Measurements from ENCODE around the gene CEP85L. TPM values are rescaled to one million over a fixed set of nuclear protein-coding genes. Genes with fewer than 3 reads are reported as not detected.

CEP85L gene
- total RNA-seq, 2 experiments from 2014 or later = 9.6 to 12.0 TPM

- no TSS peak for BruUV-seq (replicated peaks)
- H3K4me3 ChIP-seq (ENCODE audit: low read depth, low read length, poor library complexity, severe bottlenecking) = no peak overlapping the region
- no peaks in the 10 kb centered on the region for H4K20me1 ChIP-seq (ENCODE audit: insufficient read depth, low read length)
- H3K9me3 ChIP-seq (ENCODE audit: low read length) = peaks cover 14% of the 10 kb centered on the region
- H3K79me2 ChIP-seq (ENCODE audit: insufficient read depth, low read depth, low read length) = no peaks in the 10 kb centered on the region
- no peak for TF ChIP-seq EZH2phosphoT487 (IDR thresholded peaks at IDR 0.05; ENCODE audit: borderline replicate concordance, low read depth, low read length)
- no peak for TF ChIP-seq CTCF (conservative IDR thresholded peaks at IDR 0.05; ENCODE audit: low read length)
- H3K27ac ChIP-seq (ENCODE audit: low read depth, low read length, poor library complexity, severe bottlenecking) = no peak overlapping the region
- no peaks in the 10 kb centered on the region for H3K4me1 ChIP-seq (ENCODE audit: insufficient read depth, low read length, poor library complexity, severe bottlenecking)
- no peaks in the 10 kb centered on the region for H3K36me3 ChIP-seq (ENCODE audit: insufficient read depth, low read length)
- no peak overlapping the region for H2AFZ ChIP-seq (ENCODE audit: low read length)
- POLR2A ChIA-PET = interaction anchor here (0.7 to 1.1 kb wide), 8 partner anchors 8 to 1409 kb away, joined by 3 to 6 read pairs (median 3); no protein-coding TSS in a partner anchor
- DNase-seq (ENCODE audit: low spot score) = no peak
- CTCF ChIA-PET (ENCODE audit: unreplicated experiment) = no interaction called here
- H3K9me2 ChIP-seq (ENCODE audit: insufficient read depth, low read length) = peaks cover 3% of the 10 kb centered on the region; the same call in 1 of the 2 replicates
- H3K4me2 ChIP-seq (ENCODE audit: low read length) = no peak overlapping the region
- intact Hi-C loops (cut with micrococcal nuclease; ENCODE audit: unreplicated experiment) = no loop called here
Observed at GRCh38 chr6:118606268-118606667, 45.1 kb downstream of the CEP85L start.

GRCh38 chr6:118603372-118603771 lies 48.0 kb downstream of the CEP85L start:
- Histone ChIP-seq H4K20me1 (ENCODE audit: insufficient read depth, low read length) (no peaks in the 10 kb centered on the region), H3K4me3 (ENCODE audit: low read depth, low read length, poor library complexity, severe bottlenecking) (no peak overlapping the region), H3K36me3 (ENCODE audit: insufficient read depth, low read length) (no peaks in the 10 kb centered on the region), H3K79me2 (ENCODE audit: insufficient read depth, low read depth, low read length) (no peaks in the 10 kb centered on the region), H3K4me2 (ENCODE audit: low read length) (no peak overlapping the region), H3K27ac (ENCODE audit: low read depth, low read length, poor library complexity, severe bottlenecking) (no peak overlapping the region), H2AFZ (ENCODE audit: low read length) (no peak overlapping the region), H3K4me1 (ENCODE audit: insufficient read depth, low read length, poor library complexity, severe bottlenecking) (no peaks in the 10 kb centered on the region), H3K9me3 (ENCODE audit: low read length) (peaks cover 14% of the 10 kb centered on the region), H3K9me2 (ENCODE audit: insufficient read depth, low read length) (peaks cover 3% of the 10 kb centered on the region; the same call in 1 of the 2 replicates)
- no TSS peak for BruUV-seq (replicated peaks)
- ChIA-PET CTCF (ENCODE audit: unreplicated experiment) (no interaction called here), POLR2A (interaction anchor here (0.7 kb wide), 1 partner anchor 183 kb away, joined by 5 read pairs; no protein-coding TSS in a partner anchor)
- intact Hi-C loops (cut with micrococcal nuclease; ENCODE audit: unreplicated experiment) = no loop called here
- TF ChIP-seq CTCF (conservative IDR thresholded peaks at IDR 0.05; ENCODE audit: low read length) = no peak
- DNase-seq (ENCODE audit: low spot score) = no peak

- DNase-seq (ENCODE audit: low spot score) = no peak
- intact Hi-C loops (cut with micrococcal nuclease; ENCODE audit: unreplicated experiment) = no loop called here
- BruUV-seq (replicated peaks) = no TSS peak
- H3K4me3 ChIP-seq (ENCODE audit: low read depth, low read length, poor library complexity, severe bottlenecking) = no peak overlapping the region
- H3K9me2 ChIP-seq (ENCODE audit: insufficient read depth, low read length) = peaks cover 3% of the 10 kb centered on the region; the same call in 1 of the 2 replicates
- H3K4me2 ChIP-seq (ENCODE audit: low read length) = no peak overlapping the region
- TF ChIP-seq CTCF (conservative IDR thresholded peaks at IDR 0.05; ENCODE audit: low read length) (no peak), EZH2phosphoT487 (IDR thresholded peaks at IDR 0.05; ENCODE audit: borderline replicate concordance, low read depth, low read length) (no peak)
- H3K27ac ChIP-seq (ENCODE audit: low read depth, low read length, poor library complexity, severe bottlenecking) = no peak overlapping the region
- no peaks in the 10 kb centered on the region for H3K4me1 ChIP-seq (ENCODE audit: insufficient read depth, low read length, poor library complexity, severe bottlenecking)
- ChIA-PET CTCF (ENCODE audit: unreplicated experiment) (no interaction called here), POLR2A (interaction anchor here (0.6 to 1.2 kb wide), 2 partner anchors 34 to 38 kb away, joined by 3 read pairs; no protein-coding TSS in a partner anchor)
- H4K20me1 ChIP-seq (ENCODE audit: insufficient read depth, low read length) = no peaks in the 10 kb centered on the region
- H2AFZ ChIP-seq (ENCODE audit: low read length) = no peak overlapping the region
- H3K9me3 ChIP-seq (ENCODE audit: low read length) = peaks cover 14% of the 10 kb centered on the region
- H3K79me2 ChIP-seq (ENCODE audit: insufficient read depth, low read depth, low read length) = no peaks in the 10 kb centered on the region
- H3K36me3 ChIP-seq (ENCODE audit: insufficient read depth, low read length) = no peaks in the 10 kb centered on the region
Observed at GRCh38 chr6:118602300-118602699, 49.1 kb downstream of the CEP85L start.

Measured in OCI-LY7 (cell line).